ENCODE measurements around the gene TUBB.

DNA sequence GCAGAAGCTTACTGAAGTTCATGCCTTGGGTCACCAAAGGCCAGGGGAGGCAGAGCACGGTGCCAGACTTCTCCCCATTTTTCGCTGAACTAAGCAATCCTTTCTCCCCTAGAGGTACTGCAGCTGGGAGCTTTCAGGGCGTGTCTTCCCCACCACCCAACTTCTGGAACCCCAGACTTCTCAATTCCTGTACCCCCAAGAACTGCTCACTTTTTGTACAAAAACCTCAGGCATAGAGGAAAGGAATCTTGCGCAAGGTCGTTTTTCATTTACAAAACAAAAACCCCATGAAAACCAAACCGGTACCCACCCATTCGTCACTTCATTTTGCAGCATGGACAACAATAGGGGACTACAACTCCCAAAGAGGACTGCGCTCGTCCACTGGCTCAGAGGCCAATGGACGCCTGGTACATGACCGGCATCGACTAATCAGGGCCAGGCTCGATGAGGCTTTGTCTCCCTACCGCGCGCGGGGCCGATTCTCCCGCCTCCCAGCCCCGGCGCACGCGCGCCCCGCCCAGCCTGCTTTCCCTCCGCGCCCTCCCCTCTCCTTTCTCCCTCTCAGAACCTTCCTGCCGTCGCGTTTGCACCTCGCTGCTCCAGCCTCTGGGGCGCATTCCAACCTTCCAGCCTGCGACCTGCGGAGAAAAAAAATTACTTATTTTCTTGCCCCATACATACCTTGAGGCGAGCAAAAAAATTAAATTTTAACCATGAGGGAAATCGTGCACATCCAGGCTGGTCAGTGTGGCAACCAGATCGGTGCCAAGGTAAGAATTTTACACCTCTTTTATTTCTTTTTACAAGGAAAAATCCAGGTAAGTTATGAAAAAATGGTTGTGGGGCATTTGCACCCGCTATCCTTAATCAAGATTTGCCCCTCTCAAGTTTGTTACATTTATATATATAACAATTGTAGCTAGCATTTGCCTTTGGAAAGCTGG, at the start of gene TUBB:
- TF ChIP-seq, protein P1, sequence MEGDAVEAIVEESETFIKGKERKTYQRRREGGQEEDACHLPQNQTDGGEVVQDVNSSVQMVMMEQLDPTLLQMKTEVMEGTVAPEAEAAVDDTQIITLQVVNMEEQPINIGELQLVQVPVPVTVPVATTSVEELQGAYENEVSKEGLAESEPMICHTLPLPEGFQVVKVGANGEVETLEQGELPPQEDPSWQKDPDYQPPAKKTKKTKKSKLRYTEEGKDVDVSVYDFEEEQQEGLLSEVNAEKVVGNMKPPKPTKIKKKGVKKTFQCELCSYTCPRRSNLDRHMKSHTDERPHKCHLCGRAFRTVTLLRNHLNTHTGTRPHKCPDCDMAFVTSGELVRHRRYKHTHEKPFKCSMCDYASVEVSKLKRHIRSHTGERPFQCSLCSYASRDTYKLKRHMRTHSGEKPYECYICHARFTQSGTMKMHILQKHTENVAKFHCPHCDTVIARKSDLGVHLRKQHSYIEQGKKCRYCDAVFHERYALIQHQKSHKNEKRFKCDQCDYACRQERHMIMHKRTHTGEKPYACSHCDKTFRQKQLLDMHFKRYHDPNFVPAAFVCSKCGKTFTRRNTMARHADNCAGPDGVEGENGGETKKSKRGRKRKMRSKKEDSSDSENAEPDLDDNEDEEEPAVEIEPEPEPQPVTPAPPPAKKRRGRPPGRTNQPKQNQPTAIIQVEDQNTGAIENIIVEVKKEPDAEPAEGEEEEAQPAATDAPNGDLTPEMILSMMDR (conservative IDR thresholded peaks at IDR 0.05 in 1 of 2, IDR thresholded peaks at IDR 0.05 in 1 of 2; ENCODE audit: extremely low read depth in 1 of 2, insufficient read depth in 1 of 2, low read depth in 1 of 2, low read length in 2 of 2): no peak
- no peak for TF ChIP-seq EZH2 (IDR thresholded peaks at IDR 0.05; ENCODE audit: borderline replicate concordance, low read length)

All from mammary epithelial cell (primary cell).